Endothelial cell of umbilical vein (primary cell): ENCODE measurements around the gene CD300C. TPM values are rescaled to one million over a fixed set of nuclear protein-coding genes. Genes with fewer than 3 reads are reported as not detected.

Experiments used
- BruUV-seq: library from RNA; stranded (reverse); fragments of 400-500 nt; replicated peaks from 2 replicates; lab custom pipeline; 2021; lab: Mats Ljungman, UMichigan
- CTCF ChIA-PET: fragments of 300-600, 350-600 bp; sonication (Branson Sonifier 250); formaldehyde crosslinking; loops from one replicate; lab custom pipeline; 2021; ENCODE audit warnings: antibody characterized with exemption, inconsistent platforms; lab: Charles Lee
- POLR2A ChIA-PET: fragments of 300-600, 350-600 bp; sonication (Branson Sonifier 250); formaldehyde crosslinking; loops from one replicate; lab custom pipeline; 2021; ENCODE audit warnings: antibody characterized with exemption, inconsistent platforms; lab: Charles Lee
- DNase-seq: peaks from one replicate; pipeline ENCODE4 v3.0.0-alpha.2; 2011; ENCODE audit warnings: low read depth, low spot score
- FAIRE-seq: peaks from 2 replicates; lab custom pipeline; 2011; peaks lifted over from hg19 to GRCh38; lab: Jason Lieb, UNC
- H2AFZ ChIP-seq: 2 replicates; pipeline ENCODE4 v1.6.0; 2012; ENCODE audit warnings: low read depth, low read length, control low read depth, inconsistent platforms
- H3K27ac ChIP-seq: 2 replicates; pipeline ENCODE4 v1.5.1; 2011; ENCODE audit warnings: low read depth, mild to moderate bottlenecking, control low read depth, low read length, moderate library complexity; ENCODE audit not compliant: insufficient read depth
- H3K27me3 ChIP-seq, 2 experiments: 2 replicates each; pipeline versions ENCODE4 v1.6.0 to v1.6.1; 2011; ENCODE audit warnings: low read length in 2 of 2, mixed read lengths in 1 of 2; ENCODE audit not compliant: control insufficient read depth in 2 of 2, insufficient read depth in 2 of 2
- H3K36me3 ChIP-seq, 2 experiments: 2 replicates in 1 of 2; 3 replicates in 1 of 2; pipeline ENCODE4 v1.5.1; 2011; ENCODE audit warnings: low read length in 2 of 2, mild to moderate bottlenecking in 1 of 2, moderate library complexity in 1 of 2; ENCODE audit not compliant: control insufficient read depth in 2 of 2, insufficient read depth in 2 of 2; ENCODE audit errors: extremely low read depth in 1 of 2
- H3K4me1 ChIP-seq: 3 replicates; pipeline ENCODE4 v1.5.1; 2011; ENCODE audit warnings: mild to moderate bottlenecking, low read length; ENCODE audit not compliant: control insufficient read depth, insufficient read depth; ENCODE audit errors: extremely low read depth
- H3K4me2 ChIP-seq: 2 replicates; pipeline ENCODE4 v1.6.1; 2011; ENCODE audit warnings: low read length, control low read depth, mixed read lengths; ENCODE audit not compliant: insufficient read depth
- H3K4me3 ChIP-seq, 3 experiments: fragments of 200-600 bp in 1 of 3; sonication (generic), shearing (Covaris generic) in 1 of 3; replicated peaks in 1 of 3; 2 replicates each; pipeline ENCODE4 v1.5.1; 2011 to 2016; ENCODE audit warnings: control low read depth in 3 of 3, low read length in 3 of 3, mild to moderate bottlenecking in 2 of 3, inconsistent platforms in 1 of 3, low read depth in 1 of 3, moderate library complexity in 1 of 3; ENCODE audit not compliant: insufficient read depth in 1 of 3
- H3K79me2 ChIP-seq: 2 replicates; pipeline ENCODE4 v1.6.0; 2012; ENCODE audit warnings: low read length, inconsistent platforms; ENCODE audit not compliant: control insufficient read depth, insufficient read depth
- H3K9ac ChIP-seq: replicated peaks from 2 replicates; pipeline ENCODE3; 2011; ENCODE audit warnings: low read length, control low read depth; ENCODE audit not compliant: insufficient read depth; ENCODE audit errors: extremely low read depth
- H3K9me1 ChIP-seq: replicated peaks from 3 replicates; pipeline ENCODE4 v1.6.0; 2011; ENCODE audit warnings: mild to moderate bottlenecking, low read length; ENCODE audit not compliant: control insufficient read depth, insufficient read depth; ENCODE audit errors: extremely low read depth
- H3K9me3 ChIP-seq: replicated peaks from 2 replicates; pipeline ENCODE4 v1.5.1; 2012; ENCODE audit warnings: low read length, inconsistent platforms; ENCODE audit not compliant: control insufficient read depth, insufficient read depth
- H4K20me1 ChIP-seq: replicated peaks from 2 replicates; pipeline ENCODE3; 2011; ENCODE audit warnings: mild to moderate bottlenecking, low read length; ENCODE audit not compliant: control insufficient read depth, insufficient read depth; ENCODE audit errors: extremely low read depth
- FOS ChIP-seq: IDR thresholded peaks from 2 replicates; pipeline ENCODE4 v1.6.1; 2011; ENCODE audit warnings: mild to moderate bottlenecking, low read length, moderate library complexity, borderline replicate concordance; ENCODE audit not compliant: insufficient read depth
- JUN ChIP-seq: IDR thresholded peaks from 2 replicates; pipeline ENCODE4 v1.6.1; 2011; ENCODE audit warnings: borderline replicate concordance, low read depth; ENCODE audit not compliant: insufficient read length, insufficient read depth
- dilution Hi-C: fragments of 300-500 bp; cut with MboI; formaldehyde crosslinking; loops from one replicate; pipeline ENCODE4 v1.15.0; 2019; ENCODE audit warnings: low sequenced_read_pairs; ENCODE audit not compliant: extremely low pct_ligation_motif_present
- intact Hi-C: fragments of 100-400 bp; cut with micrococcal nuclease; formaldehyde crosslinking; loops from one replicate; pipeline ENCODE4 v1.10.0; 2022
- polyA plus RNA-seq, 4 experiments: library from polyadenylated mRNA; depleted of rRNA in 3 of 4; stranded (reverse) in 3 of 4; unstranded in 1 of 4; fragments of >200 nt; gene quantifications; 2 replicates each; pipeline versions ENCODE4 v1.2.1 to v1.2.3, GENCODE V29; 2011 to 2012; ENCODE audit warnings: missing spikeins in 1 of 4
- total RNA-seq: library from RNA; stranded (reverse); gene quantifications from 2 replicates; pipeline ENCODE4 v1.2.3, GENCODE V29; 2021

Gene CD300C
- total and polyA plus RNA-seq, 2 donors (not counting 3 experiments of a cell fraction or from before 2014, with no cell fraction given) = not detected

- BruUV-seq = no TSS peak
- no peak overlapping the region for H3K27ac ChIP-seq
- no peak overlapping the region for H2AFZ ChIP-seq
- CTCF ChIA-PET = interaction anchor here (0.8 kb wide), 1 partner anchor 144 kb away, joined by 3 read pairs; no protein-coding TSS in a partner anchor
- no peak overlapping the region for H3K4me3 ChIP-seq
- POLR2A ChIA-PET = no interaction called here
- DNase-seq = no peak
- dilution Hi-C loops (no loop called here), intact Hi-C loops (no loop called here)
- no peaks in the 10 kb centered on the region for H3K4me1 ChIP-seq
- H3K4me2 ChIP-seq = no peak overlapping the region
- H3K9ac ChIP-seq = no peak overlapping the region
- H4K20me1 ChIP-seq = no peaks in the 10 kb centered on the region
- H3K36me3 ChIP-seq = no peaks in the 10 kb centered on the region
- no peak for TF ChIP-seq FOS
- no peaks in the 10 kb centered on the region for H3K79me2 ChIP-seq
- FAIRE-seq = no peak
- H3K27me3 ChIP-seq = no peaks in the 10 kb centered on the region
- no peaks in the 10 kb centered on the region for H3K9me3 ChIP-seq
- H3K9me1 ChIP-seq = no peaks in the 10 kb centered on the region
These were observed 33.3 kb downstream of the CD300C start for GRCh38 chr17:74512624-74513091.

- Histone ChIP-seq H3K4me1 (no peaks in the 10 kb centered on the region), H3K79me2 (no peaks in the 10 kb centered on the region), H3K27ac (no peak overlapping the region), H3K4me2 (no peak overlapping the region), H3K9ac (no peak overlapping the region), H2AFZ (no peak overlapping the region), H3K4me3 (no peak overlapping the region), H3K9me3 (no peaks in the 10 kb centered on the region), H4K20me1 (no peaks in the 10 kb centered on the region), H3K27me3 (no peaks in the 10 kb centered on the region), H3K9me1 (no peaks in the 10 kb centered on the region), H3K36me3 (no peaks in the 10 kb centered on the region)
- FAIRE-seq = no peak
- dilution Hi-C loops (no loop called here), intact Hi-C loops (no loop called here)
- ChIA-PET CTCF (interaction anchor here (0.8 kb wide), 1 partner anchor 143 kb away, joined by 3 read pairs; no protein-coding TSS in a partner anchor), POLR2A (no interaction called here)
- no peak for TF ChIP-seq JUN
- BruUV-seq = no TSS peak
- DNase-seq = no peak
These were observed 33.9 kb downstream of the CD300C start for GRCh38 chr17:74512036-74512435.
